SU-DHL-6 (cell line): ENCODE results near the gene ASCC3.

ENCODE experiments used
- CTCF ChIP-seq: fragments of 200-600 bp; sonication (generic); IDR thresholded peaks from one replicate; pipeline ENCODE4 v1.5.1; 2017; ENCODE audit warnings: antibody characterized with exemption, mild to moderate bottlenecking, low read length, moderate library complexity; ENCODE audit not compliant: insufficient read depth, poor library complexity, severe bottlenecking
- EZH2phosphoT487 ChIP-seq: fragments of 200-600 bp; sonication (generic), shearing (Covaris generic); conservative IDR thresholded peaks from 2 replicates; pipeline ENCODE4 v1.6.1; 2018; ENCODE audit warnings: mild to moderate bottlenecking, antibody characterized with exemption, low read length, moderate library complexity, mixed read lengths

GRCh38 chr6:100730001-100730980 lies 150.8 kb downstream of the ASCC3 start:
- TF ChIP-seq CTCF: no peak
- no peak for TF ChIP-seq EZH2phosphoT487
